ENCODE data around the gene HTR1B. TPM values are rescaled to one million over a fixed set of nuclear protein-coding genes. Genes with fewer than 3 reads are reported as not detected.

HTR1B gene
- total and polyA plus RNA-seq, 10 of the 15 experiments (the other 5 are each of a cell fraction or from before 2014, with no cell fraction given): 0.98 TPM; not detected in 9

- TF ChIP-seq E2F8 (IDR thresholded peaks at IDR 0.05; ENCODE audit: low read depth, partially characterized antibody): no peak
- TF ChIP-seq IKZF1 (conservative IDR thresholded peaks at IDR 0.05): peak; percentile 47; the same call in 1 of the 2 replicates
- no peak for TF ChIP-seq MLLT1 (IDR thresholded peaks at IDR 0.05)
- no peak for TF ChIP-seq ELK1 (IDR thresholded peaks at IDR 0.05; ENCODE audit: low read depth, low read length)
- no peak for TF ChIP-seq ZNF592 (IDR thresholded peaks at IDR 0.05)
- no peak for TF ChIP-seq SP1 (IDR thresholded peaks at IDR 0.05; ENCODE audit: low read depth, low read length)
- TF ChIP-seq ZBTB4 (CRISPR knock-in tag; IDR thresholded peaks at IDR 0.05): no peak
- no peak for TF ChIP-seq SIX5 (IDR thresholded peaks at IDR 0.05; ENCODE audit: low read depth, low read length, severe bottlenecking)
- peak; percentile 40 for TF ChIP-seq E4F1 (IDR thresholded peaks at IDR 0.05; ENCODE audit: borderline replicate concordance, partially characterized antibody)
Measured at GRCh38 chr6:77466451-77467437, 3.5 kb upstream of the HTR1B start (continued).
